Bronchial epithelial cell (primary cell): ENCODE results near the gene PSENEN. TPM values are rescaled to one million over a fixed set of nuclear protein-coding genes. Genes with fewer than 3 reads are reported as not detected.

Experiments used
- DNase-seq: peaks from one replicate; pipeline ENCODE4 v3.0.0-alpha.2; 2010; ENCODE audit warnings: low read depth
- FAIRE-seq: peaks from 2 replicates; lab custom pipeline; 2011; peaks lifted over from hg19 to GRCh38; lab: Jason Lieb, UNC
- H3K27me3 ChIP-seq: 2 replicates; pipeline ENCODE4 v1.5.1; 2011; ENCODE audit warnings: low read length; ENCODE audit not compliant: control insufficient read depth, insufficient read depth
- H3K36me3 ChIP-seq: 2 replicates; pipeline ENCODE4 v1.5.1; 2011; ENCODE audit warnings: low read length; ENCODE audit not compliant: control insufficient read depth, insufficient read depth
- H3K4me3 ChIP-seq: 2 replicates; pipeline ENCODE4 v1.5.1; 2011; ENCODE audit warnings: mild to moderate bottlenecking, low read depth, low read length, control low read depth
- CTCF ChIP-seq: IDR thresholded peaks from 2 replicates; pipeline ENCODE4 v1.5.1; 2011; ENCODE audit warnings: mild to moderate bottlenecking, moderate library complexity, low read length, control low read depth, inconsistent platforms; ENCODE audit not compliant: insufficient read depth, severe bottlenecking
- total RNA-seq: library from RNA; depleted of rRNA; stranded (reverse); fragments of >200 nt; gene quantifications from 2 replicates; pipeline ENCODE4 v1.2.1, GENCODE V29; 2014

Gene PSENEN
- total RNA-seq, 1 donor from 2014 or later: 7.9 TPM

- no peak for DNase-seq
- no peak overlapping the region for H3K4me3 ChIP-seq
- H3K27me3 ChIP-seq: no peaks in the 10 kb centered on the region
- peaks cover 12% of the 10 kb centered on the region for H3K36me3 ChIP-seq
- TF ChIP-seq CTCF: no peak
- no peak for FAIRE-seq
These were observed 14.2 kb downstream of the PSENEN start for GRCh38 chr19:35759697-35760096.

- no peak for TF ChIP-seq CTCF
- DNase-seq (peak; percentile 36), FAIRE-seq (no peak)
These were observed 15.4 kb downstream of the PSENEN start for GRCh38 chr19:35760711-35761349.

GRCh38 chr19:35764432-35765315 is 19.2 kb downstream of the PSENEN start:
- H3K36me3 ChIP-seq: peaks cover 22% of the 10 kb centered on the region
- H3K4me3 ChIP-seq: no peak overlapping the region
- no peak for DNase-seq
- H3K27me3 ChIP-seq: no peaks in the 10 kb centered on the region
- FAIRE-seq: no peak
- no peak for TF ChIP-seq CTCF

More at GRCh38 chr19:35760711-35761349, 15.4 kb downstream of the PSENEN start:
- Histone ChIP-seq H3K36me3 (peaks cover 17% of the 10 kb centered on the region), H3K27me3 (no peaks in the 10 kb centered on the region), H3K4me3 (no peak overlapping the region)

- Histone ChIP-seq H3K27me3 (no peaks in the 10 kb centered on the region), H3K36me3 (peaks cover 21% of the 10 kb centered on the region), H3K4me3 (no peak overlapping the region)
- no peak for TF ChIP-seq CTCF
- FAIRE-seq (no peak), DNase-seq (no peak)
These were observed 21.2 kb downstream of the PSENEN start for GRCh38 chr19:35766571-35767104.

- H3K36me3 ChIP-seq: peaks cover 16% of the 10 kb centered on the region
- FAIRE-seq (no peak), DNase-seq (no peak)
- H3K27me3 ChIP-seq: no peaks in the 10 kb centered on the region
- H3K4me3 ChIP-seq: no peak overlapping the region
- TF ChIP-seq CTCF: no peak
These were observed 22.0 kb downstream of the PSENEN start for GRCh38 chr19:35767288-35768081.
